Activated T-helper 1 cell treated with Interleukin-2 at 50 U/mL for 16 hours (primary cell): ENCODE measurements around the gene MED13L.
A peak's percentile ranks its signal among the peaks of the same experiment; 100 is the strongest.
"Not testable (repeated sequence)": the region's sequence is repeated elsewhere in the genome, so short reads cannot be mapped to it uniquely, and the experiment has no call there.

ENCODE experiments used
- DNase-seq: peaks from one replicate; pipeline ENCODE4 v3.0.0-alpha.2; 2020; ENCODE audit warnings: low read depth

The MED13L gene

GRCh38 chr12:116246490-116247179 lies 30.9 kb downstream of the MED13L start:
- no peak for DNase-seq

GRCh38 chr12:116245189-116245588 lies 32.3 kb downstream of the MED13L start:
- DNase-seq: no peak

- DNase-seq: no peak
These were observed 32.9 kb downstream of the MED13L start for GRCh38 chr12:116244474-116245090.

GRCh38 chr12:116244001-116244400 lies 33.5 kb downstream of the MED13L start:
- DNase-seq: no peak

GRCh38 chr12:116242740-116243139 lies 34.8 kb downstream of the MED13L start:
- DNase-seq: no peak

GRCh38 chr12:116241157-116241759 lies 36.2 kb downstream of the MED13L start:
- no peak for DNase-seq

- DNase-seq: not testable (repeated sequence)
These were observed 38.8 kb downstream of the MED13L start for GRCh38 chr12:116238570-116239119.

GRCh38 chr12:116238149-116238548 lies 39.3 kb downstream of the MED13L start:
- no peak for DNase-seq

- DNase-seq: no peak
These were observed 40.5 kb downstream of the MED13L start for GRCh38 chr12:116236976-116237375.

GRCh38 chr12:116236148-116236731 lies 41.3 kb downstream of the MED13L start:
- peak; percentile 9 for DNase-seq

GRCh38 chr12:116234148-116234547 lies 43.3 kb downstream of the MED13L start:
- not testable (repeated sequence) for DNase-seq

- no peak for DNase-seq
These were observed 43.8 kb downstream of the MED13L start for GRCh38 chr12:116233669-116234068.

GRCh38 chr12:116227811-116228210 lies 49.7 kb downstream of the MED13L start:
- DNase-seq: no peak

GRCh38 chr12:116226026-116226425 lies 51.5 kb downstream of the MED13L start:
- DNase-seq: no peak

- DNase-seq: no peak
These were observed 55.1 kb downstream of the MED13L start for GRCh38 chr12:116222358-116222757.

GRCh38 chr12:116220756-116221155 lies 56.7 kb downstream of the MED13L start:
- DNase-seq: no peak

GRCh38 chr12:116217045-116217735 lies 60.3 kb downstream of the MED13L start:
- no peak for DNase-seq

- DNase-seq: no peak
These were observed 61.3 kb downstream of the MED13L start for GRCh38 chr12:116216022-116216756.

GRCh38 chr12:116215023-116215422 lies 62.5 kb downstream of the MED13L start:
- DNase-seq: no peak

GRCh38 chr12:116213885-116214527 lies 63.5 kb downstream of the MED13L start:
- DNase-seq: no peak

- DNase-seq: no peak
These were observed 64.5 kb downstream of the MED13L start for GRCh38 chr12:116213014-116213413.
